ENCODE results near the gene TMEM150B. TPM values are rescaled to one million over a fixed set of nuclear protein-coding genes. Genes with fewer than 3 reads are reported as not detected.
"Not testable (repeated sequence)": the region's sequence is repeated elsewhere in the genome, so short reads cannot be mapped to it uniquely, and the experiment has no call there.

Gene TMEM150B
- total and polyA plus RNA-seq, 4 donors, result 0.81 to 3.3 (median 2.0) TPM

GRCh38 chr19:55333870-55334269, 8.7 kb upstream of the TMEM150B start:
- Histone ChIP-seq H3K36me3 (ENCODE audit: control insufficient read depth in 4 of 4, insufficient read depth in 3 of 4, low read depth in 1 of 4, low read length in 3 of 4) (no peaks in the 10 kb centered on the region), H3K9ac (ENCODE audit: low read depth in 1 of 2, low read length in 2 of 2) (no peak overlapping the region)

GRCh38 chr19:55329791-55330190, 4.7 kb upstream of the TMEM150B start:
- WGBS, result 85% methylated on average over 6 of the region's 6 CpGs

More at GRCh38 chr19:55333870-55334269, 8.7 kb upstream of the TMEM150B start:
- H3K4me3 ChIP-seq (ENCODE audit: low read depth in 1 of 3, low read length in 3 of 3), result no peak overlapping the region
- WGBS, result 57% methylated on average over 11 of the region's 11 CpGs
- no peaks in the 10 kb centered on the region for H3K9me3 ChIP-seq (ENCODE audit: control insufficient read depth in 4 of 4, low read length in 3 of 4)
- no peaks in the 10 kb centered on the region for H3K27me3 ChIP-seq (ENCODE audit: control insufficient read depth in 4 of 4, insufficient read depth in 4 of 4, low read length in 3 of 4)
- TF ChIP-seq FOXA2 (IDR thresholded peaks at IDR 0.05) (no peak), YY1 (IDR thresholded peaks at IDR 0.05) (no peak), JUND (IDR thresholded peaks at IDR 0.05) (no peak), GABPA (IDR thresholded peaks at IDR 0.05 in 1 of 2, conservative IDR thresholded peaks at IDR 0.05 in 1 of 2) (no peak), RAD21 (IDR thresholded peaks at IDR 0.05) (no peak), SP1 (IDR thresholded peaks at IDR 0.05) (peak; percentile 11), REST (IDR thresholded peaks at IDR 0.05) (no peak), NR2F2 (IDR thresholded peaks at IDR 0.05) (no peak), HNF4A (conservative IDR thresholded peaks at IDR 0.05) (peak; percentile 12 to 40), HNF4G (IDR thresholded peaks at IDR 0.05) (no peak), EGR1 (IDR thresholded peaks at IDR 0.05; ENCODE audit: low read depth in 2 of 2) (no peak)
- TF ChIP-seq, protein P1, sequence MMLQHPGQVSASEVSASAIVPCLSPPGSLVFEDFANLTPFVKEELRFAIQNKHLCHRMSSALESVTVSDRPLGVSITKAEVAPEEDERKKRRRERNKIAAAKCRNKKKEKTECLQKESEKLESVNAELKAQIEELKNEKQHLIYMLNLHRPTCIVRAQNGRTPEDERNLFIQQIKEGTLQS (IDR thresholded peaks at IDR 0.05), result no peak
- TF ChIP-seq, protein P2, sequence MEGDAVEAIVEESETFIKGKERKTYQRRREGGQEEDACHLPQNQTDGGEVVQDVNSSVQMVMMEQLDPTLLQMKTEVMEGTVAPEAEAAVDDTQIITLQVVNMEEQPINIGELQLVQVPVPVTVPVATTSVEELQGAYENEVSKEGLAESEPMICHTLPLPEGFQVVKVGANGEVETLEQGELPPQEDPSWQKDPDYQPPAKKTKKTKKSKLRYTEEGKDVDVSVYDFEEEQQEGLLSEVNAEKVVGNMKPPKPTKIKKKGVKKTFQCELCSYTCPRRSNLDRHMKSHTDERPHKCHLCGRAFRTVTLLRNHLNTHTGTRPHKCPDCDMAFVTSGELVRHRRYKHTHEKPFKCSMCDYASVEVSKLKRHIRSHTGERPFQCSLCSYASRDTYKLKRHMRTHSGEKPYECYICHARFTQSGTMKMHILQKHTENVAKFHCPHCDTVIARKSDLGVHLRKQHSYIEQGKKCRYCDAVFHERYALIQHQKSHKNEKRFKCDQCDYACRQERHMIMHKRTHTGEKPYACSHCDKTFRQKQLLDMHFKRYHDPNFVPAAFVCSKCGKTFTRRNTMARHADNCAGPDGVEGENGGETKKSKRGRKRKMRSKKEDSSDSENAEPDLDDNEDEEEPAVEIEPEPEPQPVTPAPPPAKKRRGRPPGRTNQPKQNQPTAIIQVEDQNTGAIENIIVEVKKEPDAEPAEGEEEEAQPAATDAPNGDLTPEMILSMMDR (IDR thresholded peaks at IDR 0.05; ENCODE audit: low read depth, low read length, missing input control), result no peak
- H3K27ac ChIP-seq (ENCODE audit: low read depth in 1 of 2, low read length in 2 of 2), result no peak overlapping the region
- peaks cover 0 to 5% (median 1%) of the 10 kb centered on the region in 4 donors for H3K4me1 ChIP-seq (ENCODE audit: control insufficient read depth in 4 of 4, insufficient read depth in 4 of 4, low read length in 3 of 4)
- no peak for DNase-seq (ENCODE audit: low spot score)

GRCh38 chr19:55328774-55329318, 3.7 kb upstream of the TMEM150B start:
- H3K36me3 ChIP-seq (ENCODE audit: control insufficient read depth in 4 of 4, insufficient read depth in 3 of 4, low read depth in 1 of 4, low read length in 3 of 4); H3K4me1 ChIP-seq (ENCODE audit: control insufficient read depth in 4 of 4, insufficient read depth in 4 of 4, low read length in 3 of 4); DNase-seq (ENCODE audit: low spot score); H3K27me3 ChIP-seq (ENCODE audit: control insufficient read depth in 4 of 4, insufficient read depth in 4 of 4, low read length in 3 of 4); H3K9ac ChIP-seq (ENCODE audit: low read depth in 1 of 2, low read length in 2 of 2); H3K27ac ChIP-seq (ENCODE audit: low read depth in 1 of 2, low read length in 2 of 2); H3K9me3 ChIP-seq (ENCODE audit: control insufficient read depth in 4 of 4, low read length in 3 of 4); H3K4me3 ChIP-seq (ENCODE audit: low read depth in 1 of 3, low read length in 3 of 3): not testable (repeated sequence)
- 81% methylated on average over 4 of the region's 4 CpGs for WGBS

More at GRCh38 chr19:55329791-55330190, 4.7 kb upstream of the TMEM150B start:
- H3K4me1 ChIP-seq (ENCODE audit: control insufficient read depth in 4 of 4, insufficient read depth in 4 of 4, low read length in 3 of 4); H3K27ac ChIP-seq (ENCODE audit: low read depth in 1 of 2, low read length in 2 of 2); H3K4me3 ChIP-seq (ENCODE audit: low read depth in 1 of 3, low read length in 3 of 3); H3K9me3 ChIP-seq (ENCODE audit: control insufficient read depth in 4 of 4, low read length in 3 of 4); H3K27me3 ChIP-seq (ENCODE audit: control insufficient read depth in 4 of 4, insufficient read depth in 4 of 4, low read length in 3 of 4); H3K36me3 ChIP-seq (ENCODE audit: control insufficient read depth in 4 of 4, insufficient read depth in 3 of 4, low read depth in 1 of 4, low read length in 3 of 4); H3K9ac ChIP-seq (ENCODE audit: low read depth in 1 of 2, low read length in 2 of 2); DNase-seq (ENCODE audit: low spot score): not testable (repeated sequence)
